WTC11 (cell line): ENCODE results near the gene CLN5. TPM values are rescaled to one million over a fixed set of nuclear protein-coding genes. Genes with fewer than 3 reads are reported as not detected.

Source experiments
- ATAC-seq: fragments of 200-7000 bp; cut with Tn5 transposase; 2 replicates; pipeline ENCODE4 v1.10.0; 2021; ENCODE audit warnings: mild to moderate bottlenecking, moderate library complexity
- CTCF ChIA-PET: fragments of 300-600 bp; sonication (Branson Sonifier 250); formaldehyde crosslinking; loops from one replicate; lab custom pipeline; 2021; ENCODE audit warnings: antibody characterized with exemption; lab: Charles Lee
- POLR2A ChIA-PET: fragments of 350-600 bp; sonication (Branson Sonifier 250); formaldehyde crosslinking; loops from one replicate; lab custom pipeline; 2021; ENCODE audit warnings: antibody characterized with exemption; lab: Charles Lee
- DNase-seq: peaks from one replicate; pipeline ENCODE4 v3.0.0; 2021; ENCODE audit warnings: low spot score
- H3K27ac Mint-ChIP-seq: 2 replicates; pipeline ENCODE4 v1.8.0; 2021; ENCODE audit warnings: mixed read lengths
- H3K27me3 Mint-ChIP-seq: 2 replicates; pipeline ENCODE4 v1.8.0; 2021; ENCODE audit warnings: low read depth, mild to moderate bottlenecking, moderate library complexity, mixed read lengths
- H3K36me3 Mint-ChIP-seq: 2 replicates; pipeline ENCODE4 v1.8.0; 2021; ENCODE audit warnings: mixed read lengths
- H3K4me1 Mint-ChIP-seq: 2 replicates; pipeline ENCODE4 v1.8.0; 2022; ENCODE audit warnings: mixed read lengths
- H3K4me3 Mint-ChIP-seq: 2 replicates; pipeline ENCODE4 v1.8.0; 2021; ENCODE audit warnings: mild to moderate bottlenecking, moderate library complexity, mixed read lengths
- H3K9me3 Mint-ChIP-seq: 2 replicates; pipeline ENCODE4 v1.8.0; 2021; ENCODE audit warnings: mixed read lengths
- AFF4 ChIP-seq: sonication (generic); formaldehyde crosslinking; IDR thresholded peaks from 2 replicates; pipeline ENCODE4 v1.8.1; 2023; ENCODE audit warnings: mild to moderate bottlenecking, missing genetic modification reagents, borderline replicate concordance
- AR ChIP-seq: fragments of 250-450 bp; sonication (Bioruptor Pico); IDR thresholded peaks from 2 replicates; pipeline ENCODE4 v1.9.0; 2021; ENCODE audit warnings: mild to moderate bottlenecking
- ARID4B ChIP-seq: sonication (generic); formaldehyde crosslinking; IDR thresholded peaks from 2 replicates; pipeline ENCODE4 v1.8.0; 2023; ENCODE audit warnings: missing genetic modification reagents, mild to moderate bottlenecking, borderline replicate concordance
- ATF3 ChIP-seq: sonication (generic); formaldehyde crosslinking; conservative IDR thresholded peaks from 2 replicates; pipeline ENCODE4 v1.8.1; 2022; ENCODE audit warnings: mild to moderate bottlenecking, missing genetic modification reagents
- EMX1 ChIP-seq: fragments of 250-450 bp; sonication (Bioruptor Pico); IDR thresholded peaks from 2 replicates; pipeline ENCODE4 v1.8.0; 2021; ENCODE audit warnings: mild to moderate bottlenecking
- ERG ChIP-seq: fragments of 250-450 bp; sonication (Bioruptor Pico); IDR thresholded peaks from 2 replicates; pipeline ENCODE4 v1.8.0; 2021; ENCODE audit warnings: mild to moderate bottlenecking
- JAZF1 ChIP-seq: fragments of 250-450 bp; sonication (Bioruptor Pico); IDR thresholded peaks from 2 replicates; pipeline ENCODE4 v1.9.0; 2021; ENCODE audit warnings: moderate library complexity, mild to moderate bottlenecking, inconsistent platforms
- MYBL2 ChIP-seq: sonication (generic); formaldehyde crosslinking; IDR thresholded peaks from 2 replicates; pipeline ENCODE4 v1.8.1; 2023; ENCODE audit warnings: mild to moderate bottlenecking, moderate library complexity, missing genetic modification reagents
- NFATC4 ChIP-seq: fragments of 250-450 bp; sonication (Bioruptor Pico); IDR thresholded peaks from 2 replicates; pipeline ENCODE4 v1.9.0; 2021; ENCODE audit warnings: mild to moderate bottlenecking
- NFYB ChIP-seq: sonication (generic); formaldehyde crosslinking; conservative IDR thresholded peaks from 2 replicates; pipeline ENCODE4 v1.8.0; 2022; ENCODE audit warnings: low read depth, missing genetic modification reagents
- OVOL2 ChIP-seq: fragments of 250-450 bp; sonication (Bioruptor Pico); IDR thresholded peaks from 2 replicates; pipeline ENCODE4 v1.9.0; 2021; ENCODE audit warnings: mild to moderate bottlenecking, borderline replicate concordance
- RELA ChIP-seq: sonication (generic); formaldehyde crosslinking; IDR thresholded peaks from 2 replicates; pipeline ENCODE4 v1.8.1; 2022; ENCODE audit warnings: missing genetic modification reagents, mild to moderate bottlenecking, borderline replicate concordance
- RORB ChIP-seq: fragments of 250-450 bp; sonication (Bioruptor Pico); IDR thresholded peaks from 2 replicates; pipeline ENCODE4 v1.9.0; 2021; ENCODE audit warnings: mild to moderate bottlenecking
- TCF7 ChIP-seq: sonication (generic); formaldehyde crosslinking; IDR thresholded peaks from 2 replicates; pipeline ENCODE4 v1.8.0; 2022; ENCODE audit warnings: mild to moderate bottlenecking, low read depth, missing genetic modification reagents, moderate library complexity
- ZNF121 ChIP-seq: sonication (generic); formaldehyde crosslinking; IDR thresholded peaks from 2 replicates; pipeline ENCODE4 v1.8.0; 2023; ENCODE audit warnings: missing genetic modification reagents
- ZNF281 ChIP-seq: sonication (generic); formaldehyde crosslinking; IDR thresholded peaks from 2 replicates; pipeline ENCODE4 v1.8.0; 2023; ENCODE audit warnings: mild to moderate bottlenecking, missing genetic modification reagents
- ZNF317 ChIP-seq: sonication (generic); formaldehyde crosslinking; IDR thresholded peaks from 2 replicates; pipeline ENCODE4 v1.8.1; 2023; ENCODE audit warnings: low read depth, mild to moderate bottlenecking, moderate library complexity, missing genetic modification reagents, borderline replicate concordance
- ZNF425 ChIP-seq: fragments of 250-450 bp; sonication (Bioruptor Pico); conservative IDR thresholded peaks from 2 replicates; pipeline ENCODE4 v1.9.0; 2021; ENCODE audit warnings: mild to moderate bottlenecking
- ZSCAN18 ChIP-seq: fragments of 250-450 bp; sonication (Bioruptor Pico); IDR thresholded peaks from 2 replicates; pipeline ENCODE4 v2.1.2; 2022; ENCODE audit warnings: mild to moderate bottlenecking, moderate library complexity
- total RNA-seq: library from RNA; stranded (reverse); gene quantifications from 3 replicates; pipeline ENCODE4 v1.2.3, GENCODE V29; 2021

CLN5 gene
- total RNA-seq, 1 experiment from 2014 or later, result 9.2 TPM

GRCh38 chr13:77019756-77020155 is 27.9 kb downstream of the CLN5 start:
- Mint-ChIP-seq H3K36me3 (peaks cover 16% of the 10 kb centered on the region), H3K4me3 (no peak overlapping the region), H3K27me3 (no peaks in the 10 kb centered on the region), H3K27ac (no peak overlapping the region), H3K9me3 (no peaks in the 10 kb centered on the region), H3K4me1 (peaks cover 10% of the 10 kb centered on the region)
- POLR2A ChIA-PET, result no interaction called here
- DNase-seq, result no peak
- CTCF ChIA-PET, result no interaction called here
- TF ChIP-seq ZNF425 (no peak), ARID4B (CRISPR knock-in tag) (no peak), AFF4 (CRISPR knock-in tag) (no peak), OVOL2 (CRISPR knock-in tag) (no peak), AR (CRISPR knock-in tag) (no peak), RELA (CRISPR knock-in tag) (no peak), TCF7 (CRISPR knock-in tag) (no peak), ERG (no peak), JAZF1 (CRISPR knock-in tag) (no peak), RORB (CRISPR knock-in tag) (no peak), ATF3 (CRISPR knock-in tag) (no peak), ZNF281 (no peak), ZNF121 (CRISPR knock-in tag) (no peak), ZNF317 (no peak), NFYB (no peak), ZSCAN18 (no peak), NFATC4 (CRISPR knock-in tag) (no peak), EMX1 (CRISPR knock-in tag) (no peak), MYBL2 (no peak)
- no peak for ATAC-seq
